Fibroblast of skin of abdomen (primary cell): ENCODE data around the gene NCBP3.

Experiments used
- DNase-seq: peaks from one replicate; pipeline ENCODE4 v3.0.0-alpha.2; 2013

Gene NCBP3

DNA sequence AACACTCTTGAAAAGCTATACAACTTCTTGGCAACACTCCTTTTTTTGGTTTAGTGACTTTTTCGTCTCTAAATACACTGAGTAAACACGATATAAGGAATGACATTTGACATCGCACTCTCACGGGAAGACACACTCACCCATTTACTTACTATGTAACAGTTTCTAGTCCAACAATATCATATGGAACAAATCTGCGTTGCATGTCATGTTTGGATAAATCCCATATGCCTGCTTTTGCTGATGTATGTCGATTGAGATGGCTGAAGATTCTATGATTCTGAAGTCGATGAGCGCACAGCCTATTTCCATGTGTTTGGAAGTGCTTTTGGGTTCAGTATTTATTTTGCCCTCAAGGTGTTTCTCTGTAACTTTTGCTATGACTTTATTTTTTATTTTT, 63.3 kb downstream of the NCBP3 start:
- DNase-seq = no peak

DNA sequence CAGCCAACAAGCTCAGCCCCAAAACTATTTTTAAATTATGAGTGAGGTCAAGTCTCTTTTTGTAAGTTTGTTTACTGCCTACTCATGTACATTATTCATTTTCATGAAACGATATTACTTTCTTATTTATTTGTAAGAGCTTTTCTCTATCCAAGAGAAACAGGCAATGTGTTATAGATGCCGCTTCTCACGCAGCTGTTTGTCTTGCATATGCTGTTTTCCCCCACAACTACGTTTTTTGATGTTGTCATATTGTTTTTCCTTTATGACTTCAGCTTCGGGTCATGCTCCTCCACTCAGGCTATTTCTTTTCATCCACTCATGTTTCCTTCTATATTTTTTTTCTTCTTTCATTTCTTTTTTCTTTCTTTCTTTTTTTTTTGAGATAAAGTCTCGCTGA, 65.1 kb downstream of the NCBP3 start:
- no peak for DNase-seq

DNA sequence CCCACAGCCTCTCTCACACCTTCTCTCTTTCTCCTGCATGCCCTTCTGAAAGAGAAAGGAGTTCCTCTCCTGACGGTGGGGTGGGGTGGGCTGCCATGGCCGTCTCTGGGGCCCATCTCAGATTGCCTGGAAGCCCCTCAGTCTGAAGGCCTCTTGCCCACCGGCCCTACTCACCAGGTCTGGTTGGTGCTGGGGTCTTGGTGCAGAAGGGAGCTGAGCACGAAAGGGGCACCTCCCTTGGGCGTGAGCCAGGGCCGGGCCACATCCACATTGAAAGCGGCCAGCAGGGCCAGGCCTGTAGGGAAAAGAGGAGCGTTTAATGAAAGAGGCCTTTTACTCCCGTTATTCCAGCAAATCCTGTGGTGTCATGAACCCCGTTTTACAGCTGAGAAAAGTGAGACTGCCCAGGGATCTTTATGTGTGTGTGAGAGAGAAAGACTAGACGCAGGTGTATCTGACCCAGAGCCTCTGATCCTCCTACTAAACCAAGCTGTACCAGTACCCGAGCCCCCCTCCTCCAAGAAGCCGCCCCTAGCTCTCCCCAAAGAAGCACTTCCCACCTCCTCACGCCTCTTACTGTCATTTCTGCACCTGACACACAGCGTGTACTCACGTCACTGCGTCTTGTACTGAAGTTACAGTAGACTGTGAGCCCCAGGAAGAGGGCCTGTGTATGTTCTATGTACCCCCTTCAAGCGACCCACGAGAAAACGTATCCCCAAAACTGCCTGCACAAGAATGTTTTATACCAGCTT, 68.5 kb downstream of the NCBP3 start:
- no peak for DNase-seq

DNA sequence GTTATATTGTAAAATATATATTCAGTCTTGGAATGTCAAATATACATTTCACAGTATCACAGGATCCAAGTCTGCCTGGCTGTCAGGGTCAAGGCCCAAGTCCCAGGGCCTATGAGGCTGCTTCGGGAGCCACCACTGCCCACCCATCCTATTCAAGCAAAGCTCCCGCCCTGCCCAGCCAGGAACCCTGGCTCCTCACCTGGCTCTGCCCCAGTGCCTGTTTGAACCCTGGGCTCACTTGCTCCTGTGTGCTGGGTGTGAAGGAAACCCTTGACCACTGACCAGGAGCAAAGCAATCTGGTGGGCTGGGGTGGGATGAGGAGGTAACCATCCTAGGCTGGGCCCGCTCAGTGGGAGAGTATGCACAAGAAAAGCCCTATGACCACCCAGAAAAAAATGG, 72.1 kb downstream of the NCBP3 start:
- no peak for DNase-seq

DNA sequence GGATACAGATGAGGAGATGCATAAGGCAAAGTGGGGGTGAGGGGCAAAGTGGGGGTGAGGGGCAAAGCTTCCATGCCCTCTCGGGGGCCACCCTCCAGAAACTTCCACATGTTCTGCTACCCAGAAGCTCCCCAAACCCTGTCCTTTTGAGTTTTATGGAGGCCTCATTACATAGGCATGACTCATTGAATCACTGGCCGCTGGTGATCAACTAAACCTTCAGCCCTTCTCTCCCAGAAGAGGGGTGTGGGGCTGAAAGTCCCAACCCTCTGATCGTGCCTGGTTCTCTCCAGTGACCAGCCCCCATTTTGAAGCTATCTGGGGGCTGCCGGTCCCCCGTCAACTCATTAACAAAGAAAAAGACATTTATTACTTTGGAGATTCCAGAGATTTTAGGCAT, 72.5 kb downstream of the NCBP3 start:
- peak; percentile 78 for DNase-seq

- DNase-seq = no peak
Measured at GRCh38 chr17:3772764-3773163, 73.3 kb downstream of the NCBP3 start.

DNA sequence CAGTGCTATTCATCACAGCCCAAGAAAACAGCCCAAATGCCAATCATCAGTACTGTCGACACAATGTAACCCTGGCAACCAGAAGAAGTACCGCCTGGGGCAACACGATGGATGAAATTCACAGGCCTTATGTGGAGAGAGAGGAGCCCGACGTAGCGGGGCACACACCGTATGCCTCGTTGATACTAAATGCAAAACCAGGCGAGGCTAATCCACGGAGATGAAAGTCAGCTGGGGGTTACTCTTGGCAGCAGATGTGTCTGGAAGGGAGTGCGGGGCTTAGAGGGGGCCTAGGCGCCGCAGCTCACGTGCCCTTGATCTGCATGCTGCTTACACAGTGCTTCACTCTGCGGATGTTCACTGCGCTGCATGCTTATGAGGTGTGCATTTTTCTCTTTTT, 74.9 kb downstream of the NCBP3 start:
- no peak for DNase-seq

- no peak for DNase-seq
Measured at GRCh38 chr17:3770466-3770865, 75.6 kb downstream of the NCBP3 start.

DNA sequence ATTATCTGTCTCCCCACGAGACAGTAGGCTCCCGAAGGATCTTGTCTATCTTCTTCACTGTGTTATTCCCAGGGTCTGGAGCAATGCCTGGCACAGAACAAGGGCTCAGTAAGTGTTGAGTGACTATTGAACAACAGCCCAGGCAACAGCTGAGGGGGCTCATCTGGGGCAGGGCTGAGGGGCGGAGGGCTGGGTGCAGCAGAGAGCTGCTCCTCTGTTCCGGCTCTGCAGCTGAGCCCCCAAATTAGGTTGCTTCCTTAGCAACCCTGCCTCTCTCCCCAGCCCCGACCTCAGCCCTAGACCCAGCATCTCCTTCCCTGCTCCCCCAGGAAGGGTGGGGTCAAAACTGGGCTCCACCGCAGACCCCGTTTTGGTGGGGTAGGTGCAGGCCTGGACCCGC, 77.3 kb downstream of the NCBP3 start:
- no peak for DNase-seq

- DNase-seq = no peak
Measured at GRCh38 chr17:3768341-3768740, 77.7 kb downstream of the NCBP3 start.

GRCh38 chr17:3766779-3767178, 79.3 kb downstream of the NCBP3 start:
- DNase-seq = no peak

DNA sequence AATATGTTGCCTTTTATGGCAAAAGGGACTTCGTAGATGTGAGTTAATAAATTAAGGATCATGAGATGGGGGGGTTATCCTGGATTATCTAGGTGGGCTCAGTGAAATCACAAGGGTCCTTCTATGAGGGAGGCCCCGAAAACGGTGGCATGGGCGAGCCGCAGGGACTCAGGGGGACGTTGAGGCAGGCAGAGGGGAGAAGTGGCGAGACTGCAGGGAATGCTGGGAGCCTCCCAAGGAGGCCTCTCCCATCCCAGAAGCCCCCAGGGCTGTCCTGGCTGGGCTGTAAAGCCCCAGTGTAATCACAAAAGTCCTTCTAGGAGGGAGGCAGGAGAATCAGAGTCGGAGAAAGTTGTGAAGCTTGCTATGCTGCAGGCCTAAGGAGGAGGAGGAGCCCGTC, 80.1 kb downstream of the NCBP3 start:
- DNase-seq = no peak

DNA sequence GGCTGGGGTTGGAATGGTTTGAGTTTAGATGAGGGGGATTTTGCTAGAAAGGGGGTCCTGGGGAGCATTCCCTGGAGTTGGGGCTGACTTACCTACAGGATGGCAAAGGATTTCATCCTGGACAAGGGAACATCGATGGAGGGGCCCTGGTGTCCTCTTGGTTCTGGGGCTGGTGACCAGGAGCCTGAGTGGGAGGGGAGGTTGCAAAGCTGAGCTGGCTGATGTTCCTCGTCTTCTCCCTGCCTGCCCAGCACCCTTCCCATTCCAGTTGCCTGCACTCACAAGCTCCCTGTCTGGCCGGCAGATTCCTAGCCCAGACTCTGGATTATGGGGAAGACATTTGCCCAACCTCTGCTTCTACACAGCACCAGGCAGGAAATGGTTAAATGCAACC, 82.3 kb downstream of the NCBP3 start:
- DNase-seq = no peak

GRCh38 chr17:3762922-3763776, 82.9 kb downstream of the NCBP3 start:
- DNase-seq = no peak

- DNase-seq = no peak
Measured at GRCh38 chr17:3761918-3762380, 84.1 kb downstream of the NCBP3 start.

DNA sequence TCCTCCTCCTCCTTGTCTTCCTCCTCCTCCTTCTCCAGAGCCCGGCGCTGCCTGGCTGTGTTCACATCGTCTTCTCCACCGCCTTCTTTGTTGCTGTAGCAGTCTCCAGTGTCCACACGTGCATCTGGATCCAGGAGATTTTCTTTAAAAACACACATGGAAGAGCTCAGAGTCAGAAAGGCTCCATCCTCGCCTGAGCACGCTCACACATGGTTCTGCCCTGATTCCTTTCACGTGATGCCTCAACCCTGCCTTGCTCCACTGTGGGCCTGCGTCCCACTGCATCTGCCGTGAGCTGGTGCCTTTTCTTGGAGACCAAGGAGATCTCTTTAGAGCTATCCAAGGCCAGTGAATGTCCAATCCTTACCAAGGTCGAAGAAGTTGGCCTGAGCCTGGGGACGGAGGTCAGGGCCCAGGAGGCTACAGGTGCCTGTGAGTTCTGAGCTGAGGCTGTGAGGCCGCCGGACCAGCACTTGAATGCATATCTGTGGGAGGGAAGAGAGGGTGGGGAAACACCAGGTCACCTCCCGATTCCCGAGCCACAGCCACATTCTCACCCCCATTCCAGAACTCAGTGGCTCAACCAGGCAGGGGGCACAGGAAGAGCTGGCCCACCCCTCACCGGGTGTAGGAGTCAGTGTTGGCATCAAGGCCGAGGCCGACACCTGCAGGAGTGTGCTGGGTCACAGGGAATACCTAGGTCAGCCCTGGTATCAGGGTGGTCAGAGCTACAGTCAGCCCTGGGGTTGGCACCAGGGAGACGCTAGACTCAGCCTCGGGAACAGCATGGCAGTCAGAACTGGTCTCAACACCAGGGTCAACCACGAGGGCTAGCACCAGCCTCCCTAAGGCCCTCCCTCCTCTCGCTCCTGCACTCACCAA, 84.8 kb downstream of the NCBP3 start:
- peak; percentile 28 for DNase-seq

- DNase-seq = no peak
Measured at GRCh38 chr17:3759597-3760216, 86.3 kb downstream of the NCBP3 start.

DNA sequence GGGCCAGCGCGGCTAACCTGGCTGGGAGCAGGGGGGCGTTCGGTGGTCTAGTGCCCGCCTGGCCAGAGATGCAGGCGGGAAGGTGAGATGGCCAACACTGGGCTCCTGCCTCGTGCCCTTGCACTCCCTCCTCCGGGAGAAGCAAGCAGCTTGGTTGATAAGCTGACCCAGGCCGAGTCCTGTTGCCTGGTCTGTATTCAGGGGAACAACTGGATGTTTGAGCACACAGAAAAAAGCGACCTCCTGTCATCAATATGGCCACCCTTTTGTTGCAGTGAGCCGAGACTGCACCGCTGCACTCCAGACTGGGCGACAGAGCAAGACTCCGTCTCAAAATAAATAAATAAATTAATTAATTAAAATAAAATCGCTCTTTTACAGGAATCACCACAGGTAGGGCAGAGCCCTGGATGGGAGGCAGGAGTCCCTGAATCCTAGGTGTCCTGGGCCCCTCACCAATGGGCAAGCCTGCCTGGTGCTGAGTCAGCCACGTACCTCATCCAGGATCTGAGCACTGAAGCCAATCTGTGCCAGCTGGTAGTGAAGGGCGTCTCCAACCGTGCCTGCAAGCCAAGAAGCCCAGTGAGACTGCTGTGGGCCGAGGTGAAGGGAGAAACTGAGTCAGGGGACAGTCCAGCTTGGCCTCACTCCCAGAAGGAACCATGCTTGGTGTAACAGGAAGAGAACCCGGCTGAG, 90.6 kb downstream of the NCBP3 start:
- no peak for DNase-seq

DNA sequence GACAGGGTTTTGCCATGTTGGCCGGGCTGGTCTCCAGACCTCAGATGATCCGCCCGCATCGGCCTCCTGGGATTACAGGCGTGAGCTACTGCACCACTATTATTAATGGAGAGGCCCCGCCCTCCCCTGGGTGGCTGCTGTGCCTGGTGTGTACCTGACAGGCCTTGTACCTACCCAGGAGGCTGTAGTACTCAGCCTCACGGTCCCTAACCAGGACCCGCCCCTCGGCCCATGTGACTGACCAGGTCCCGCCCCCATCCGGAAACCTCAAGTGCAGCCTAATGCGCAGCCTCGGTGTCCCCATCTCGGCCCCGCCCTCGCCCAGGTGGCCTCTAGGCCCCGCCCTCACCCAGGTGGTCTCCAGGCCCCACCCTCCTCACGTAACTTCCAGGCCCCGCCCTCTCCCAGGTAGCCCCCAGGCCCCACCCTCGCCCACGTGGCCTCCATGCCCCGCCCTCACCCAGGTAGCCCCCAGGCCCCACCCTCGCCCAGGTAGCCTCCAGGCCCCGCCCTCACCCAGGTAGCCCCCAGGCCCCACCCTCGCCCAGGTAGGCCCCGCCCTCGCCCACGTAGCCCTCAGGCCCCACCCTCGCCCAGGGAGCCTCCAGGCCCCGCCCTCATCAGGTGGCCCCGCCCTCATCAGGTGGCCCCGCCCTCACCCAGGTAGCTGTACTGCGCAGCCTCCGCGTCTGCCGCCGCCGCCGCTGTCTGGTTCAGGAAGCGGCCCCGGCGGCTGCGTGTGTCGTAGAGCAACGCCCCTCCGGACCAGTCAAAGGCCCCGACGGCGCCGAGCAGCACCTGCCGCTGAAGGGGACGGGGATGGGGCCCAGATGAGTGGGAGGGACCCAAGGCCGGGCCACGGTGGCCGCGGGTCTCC, 91.3 kb downstream of the NCBP3 start:
- no peak for DNase-seq

DNA sequence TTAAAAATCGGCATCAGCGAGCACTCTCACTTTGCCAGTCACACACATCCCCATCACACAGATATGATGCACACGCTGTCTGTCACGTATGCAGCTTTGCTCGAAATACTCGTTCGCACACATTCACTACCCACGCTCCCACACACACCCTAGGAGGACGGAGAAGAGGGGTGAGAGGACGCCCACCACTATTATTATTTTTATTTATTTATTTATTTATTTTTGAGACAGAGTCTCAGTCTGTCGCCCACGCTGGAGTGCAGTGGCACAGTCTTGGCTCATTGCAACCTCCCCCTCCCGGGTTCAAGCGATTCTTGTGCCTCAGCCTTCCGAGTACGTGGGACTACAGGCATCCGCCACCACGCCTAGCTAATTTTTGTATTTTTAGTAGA, 92.0 kb downstream of the NCBP3 start:
- no peak for DNase-seq

DNA sequence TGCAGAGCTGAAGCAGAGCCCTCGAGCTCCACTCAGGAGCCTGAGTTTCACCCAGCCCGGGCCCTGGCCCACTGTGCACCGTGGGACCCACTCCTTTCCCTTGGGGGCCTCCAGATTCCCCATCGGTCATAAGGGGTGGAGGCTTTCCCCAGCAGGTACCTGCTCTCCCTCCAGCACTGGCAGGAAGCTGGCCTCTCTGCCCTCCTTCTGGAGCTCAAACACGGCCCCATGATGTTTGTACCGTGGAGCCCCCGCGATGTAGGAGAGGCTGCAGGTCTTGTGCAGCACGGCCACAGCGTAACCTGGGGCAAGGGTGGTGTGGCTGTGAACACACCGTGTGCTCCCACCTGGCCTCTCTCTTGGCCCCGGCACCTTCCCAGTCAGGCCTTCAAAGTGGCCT, 92.4 kb downstream of the NCBP3 start:
- DNase-seq = no peak
